ENCODE measurements around the gene POPDC3. TPM values are rescaled to one million over a fixed set of nuclear protein-coding genes. Genes with fewer than 3 reads are reported as not detected.

POPDC3 gene
- total RNA-seq, 4 donors from 2014 or later = not detected

GRCh38 chr6:105194591-105194990 is 14.8 kb upstream of the POPDC3 start:
- Histone ChIP-seq H3K9me3 (no peaks in the 10 kb centered on the region), H3K4me1 (no peaks in the 10 kb centered on the region), H3K27me3 (no peaks in the 10 kb centered on the region), H3K36me3 (no peaks in the 10 kb centered on the region), H3K4me3 (no peak overlapping the region), H3K27ac (no peak overlapping the region)
- TF ChIP-seq POLR2AphosphoS5 (IDR thresholded peaks at IDR 0.05) (no peak), EP300 (IDR thresholded peaks at IDR 0.05) (no peak), POLR2A (IDR thresholded peaks at IDR 0.05) (no peak), CTCF (IDR thresholded peaks at IDR 0.05) (no peak)
- DNase-seq (ENCODE audit: low spot score in 2 of 2) = no peak
- 61% methylated on average over 3 of the region's 3 CpGs for WGBS

- H3K27ac ChIP-seq = no peak overlapping the region
- WGBS = 83% methylated on average over 1 of the region's 1 CpG
- no peaks in the 10 kb centered on the region for H3K36me3 ChIP-seq
- TF ChIP-seq POLR2AphosphoS5 (IDR thresholded peaks at IDR 0.05) (no peak), POLR2A (IDR thresholded peaks at IDR 0.05) (no peak), CTCF (IDR thresholded peaks at IDR 0.05) (no peak), EP300 (IDR thresholded peaks at IDR 0.05) (no peak)
- H3K9me3 ChIP-seq = no peaks in the 10 kb centered on the region
- DNase-seq (ENCODE audit: low spot score in 2 of 2) = no peak
- no peak overlapping the region for H3K4me3 ChIP-seq
- no peaks in the 10 kb centered on the region for H3K27me3 ChIP-seq
- no peaks in the 10 kb centered on the region for H3K4me1 ChIP-seq
These were observed 14.3 kb upstream of the POPDC3 start for GRCh38 chr6:105194106-105194505.

- no peak overlapping the region for H3K4me3 ChIP-seq
- no peaks in the 10 kb centered on the region for H3K4me1 ChIP-seq
- no peaks in the 10 kb centered on the region for H3K9me3 ChIP-seq
- no peak for TF ChIP-seq CTCF (IDR thresholded peaks at IDR 0.05)
- no peak for TF ChIP-seq POLR2AphosphoS5 (IDR thresholded peaks at IDR 0.05)
- no peak for TF ChIP-seq EP300 (IDR thresholded peaks at IDR 0.05)
- no peak for TF ChIP-seq POLR2A (IDR thresholded peaks at IDR 0.05)
- no peak overlapping the region for H3K27ac ChIP-seq
- 69% methylated on average over 1 of the region's 1 CpG for WGBS
- no peaks in the 10 kb centered on the region for H3K36me3 ChIP-seq
- no peak for DNase-seq (ENCODE audit: low spot score in 2 of 2)
- no peaks in the 10 kb centered on the region for H3K27me3 ChIP-seq
These were observed 13.8 kb upstream of the POPDC3 start for GRCh38 chr6:105193647-105194046.

GRCh38 chr6:105192707-105193465 is 13.1 kb upstream of the POPDC3 start:
- 55% methylated on average over 7 of the region's 7 CpGs for WGBS

GRCh38 chr6:105191351-105191750 is 11.5 kb upstream of the POPDC3 start:
- WGBS = 100% methylated on average over 1 of the region's 1 CpG
- no peaks in the 10 kb centered on the region for H3K4me1 ChIP-seq
- no peak overlapping the region for H3K4me3 ChIP-seq
- H3K27ac ChIP-seq = no peak overlapping the region
- H3K27me3 ChIP-seq = no peaks in the 10 kb centered on the region
- TF ChIP-seq EP300 (IDR thresholded peaks at IDR 0.05) (no peak), CTCF (IDR thresholded peaks at IDR 0.05) (no peak), POLR2AphosphoS5 (IDR thresholded peaks at IDR 0.05) (no peak), POLR2A (IDR thresholded peaks at IDR 0.05) (no peak)
- H3K36me3 ChIP-seq = no peaks in the 10 kb centered on the region
- no peak for DNase-seq (ENCODE audit: low spot score in 2 of 2)
- H3K9me3 ChIP-seq = no peaks in the 10 kb centered on the region

More at GRCh38 chr6:105192707-105193465, 13.1 kb upstream of the POPDC3 start:
- TF ChIP-seq EP300 (IDR thresholded peaks at IDR 0.05) (no peak), POLR2AphosphoS5 (IDR thresholded peaks at IDR 0.05) (no peak)
- Histone ChIP-seq H3K27ac (no peak overlapping the region), H3K4me1 (no peaks in the 10 kb centered on the region), H3K27me3 (no peaks in the 10 kb centered on the region), H3K36me3 (no peaks in the 10 kb centered on the region), H3K4me3 (no peak overlapping the region), H3K9me3 (no peaks in the 10 kb centered on the region)
- DNase-seq (ENCODE audit: low spot score in 2 of 2) = no peak
